Ishikawa (cell line): ENCODE measurements around the gene AIFM2.

Source experiments
- CEBPB ChIP-seq: IDR thresholded peaks from 2 replicates; pipeline ENCODE4 v1.6.1; 2012
- CREB1 ChIP-seq: IDR thresholded peaks from 2 replicates; pipeline ENCODE4 v1.6.1; 2012; ENCODE audit warnings: low read depth
- EGR1 ChIP-seq: IDR thresholded peaks from 2 replicates; pipeline ENCODE4 v1.6.1; 2012
- EP300 ChIP-seq: IDR thresholded peaks from 2 replicates; pipeline ENCODE4 v1.6.1; 2012; ENCODE audit warnings: borderline replicate concordance
- FOXM1 ChIP-seq: IDR thresholded peaks from 2 replicates; pipeline ENCODE4 v1.6.1; 2012; ENCODE audit warnings: low read depth, borderline replicate concordance
- NFIC ChIP-seq: IDR thresholded peaks from 2 replicates; pipeline ENCODE4 v1.6.1; 2012
- RAD21 ChIP-seq: IDR thresholded peaks from 2 replicates; pipeline ENCODE4 v1.6.1; 2012; ENCODE audit warnings: low read depth
- TAF1 ChIP-seq: IDR thresholded peaks from 2 replicates; pipeline ENCODE4 v1.6.1; 2012; ENCODE audit warnings: low read depth, mild to moderate bottlenecking
- TCF12 ChIP-seq: IDR thresholded peaks from 2 replicates; pipeline ENCODE4 v1.6.1; 2012; ENCODE audit warnings: low read depth
- TEAD4 ChIP-seq: IDR thresholded peaks from 2 replicates; pipeline ENCODE4 v1.6.1; 2012
- YY1 ChIP-seq: IDR thresholded peaks from 2 replicates; pipeline ENCODE4 v1.6.1; 2012; ENCODE audit warnings: low read depth
- ZBTB7A ChIP-seq: IDR thresholded peaks from 2 replicates; pipeline ENCODE4 v1.6.1; 2012; ENCODE audit warnings: low read depth
- TF ChIP-seq, protein P1 (sequence below): IDR thresholded peaks from 2 replicates; pipeline ENCODE4 v1.6.1; 2012
- TF ChIP-seq, protein P2 (sequence below): IDR thresholded peaks from 2 replicates; pipeline ENCODE4 v1.6.1; 2012; ENCODE audit warnings: low read depth, mild to moderate bottlenecking
- TF ChIP-seq, protein P3 (sequence below): IDR thresholded peaks from 2 replicates; pipeline ENCODE4 v1.6.1; 2012

AIFM2 gene

DNA sequence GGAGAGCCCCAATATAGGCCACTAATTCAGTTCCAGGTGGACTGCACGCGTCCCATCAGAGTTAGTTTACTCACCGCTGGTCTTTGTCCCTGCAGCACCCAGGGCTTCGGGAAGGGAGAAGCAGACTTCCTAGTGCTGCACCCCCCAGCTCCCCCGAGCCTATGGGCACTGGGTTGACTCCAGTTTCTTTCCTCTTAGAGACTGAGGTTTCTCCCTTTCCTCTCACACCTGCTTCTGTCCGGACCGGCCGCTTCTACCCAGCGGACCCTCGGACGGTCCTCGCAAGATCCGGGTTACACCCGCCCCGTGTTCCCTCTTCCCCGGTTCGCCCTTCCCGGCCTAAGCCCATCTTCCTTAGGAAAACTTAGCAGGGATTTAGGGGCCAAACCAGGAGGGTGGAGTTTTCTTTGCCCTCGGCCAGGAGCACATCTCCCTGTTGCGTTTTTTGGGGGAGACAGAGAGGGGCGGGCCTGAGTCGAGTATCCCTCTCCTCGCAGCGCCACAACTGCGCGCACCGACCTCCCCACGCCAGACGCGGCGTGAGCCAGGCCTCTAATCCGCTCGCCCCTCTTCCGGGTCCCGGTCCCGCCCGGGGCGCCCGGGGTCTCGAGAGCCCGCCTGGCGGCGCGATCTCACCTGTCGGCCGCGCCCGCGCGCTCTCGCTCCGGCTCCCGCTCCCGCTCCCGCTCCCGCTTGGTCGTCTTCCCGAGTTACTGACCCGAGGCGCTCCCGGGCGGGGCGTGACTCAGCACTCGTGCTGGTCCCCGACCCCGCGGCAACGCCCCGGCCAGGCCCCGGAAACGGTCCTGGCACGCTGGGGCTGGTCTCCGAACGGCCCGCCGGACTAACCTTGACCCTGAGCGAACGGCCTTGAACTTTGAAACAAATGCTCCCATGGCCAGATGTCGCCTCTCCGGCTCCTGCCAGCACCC lies at the start of gene AIFM2:
Gene AIFM2, minus strand, starts transcription at position 728 of the 932 bp plus-strand sequence. CDS start 8,741 bp downstream, outside the sequence.
- TF ChIP-seq EGR1 (no peak), TEAD4 (no peak), FOXM1 (no peak; the same call in 1 of the 2 replicates), TCF12 (peak; percentile 58; the same call in 1 of the 2 replicates), CEBPB (no peak), ZBTB7A (peak; percentile 61), YY1 (no peak), NFIC (peak; percentile 21; the same call in 1 of the 2 replicates), EP300 (peak; percentile 64), CREB1 (no peak), RAD21 (no peak), TAF1 (no peak; the same call in 1 of the 2 replicates)
- TF ChIP-seq, protein P1, sequence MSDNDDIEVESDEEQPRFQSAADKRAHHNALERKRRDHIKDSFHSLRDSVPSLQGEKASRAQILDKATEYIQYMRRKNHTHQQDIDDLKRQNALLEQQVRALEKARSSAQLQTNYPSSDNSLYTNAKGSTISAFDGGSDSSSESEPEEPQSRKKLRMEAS, result peak; percentile 73; the same call in 1 of the 2 replicates
- TF ChIP-seq, protein P2, sequence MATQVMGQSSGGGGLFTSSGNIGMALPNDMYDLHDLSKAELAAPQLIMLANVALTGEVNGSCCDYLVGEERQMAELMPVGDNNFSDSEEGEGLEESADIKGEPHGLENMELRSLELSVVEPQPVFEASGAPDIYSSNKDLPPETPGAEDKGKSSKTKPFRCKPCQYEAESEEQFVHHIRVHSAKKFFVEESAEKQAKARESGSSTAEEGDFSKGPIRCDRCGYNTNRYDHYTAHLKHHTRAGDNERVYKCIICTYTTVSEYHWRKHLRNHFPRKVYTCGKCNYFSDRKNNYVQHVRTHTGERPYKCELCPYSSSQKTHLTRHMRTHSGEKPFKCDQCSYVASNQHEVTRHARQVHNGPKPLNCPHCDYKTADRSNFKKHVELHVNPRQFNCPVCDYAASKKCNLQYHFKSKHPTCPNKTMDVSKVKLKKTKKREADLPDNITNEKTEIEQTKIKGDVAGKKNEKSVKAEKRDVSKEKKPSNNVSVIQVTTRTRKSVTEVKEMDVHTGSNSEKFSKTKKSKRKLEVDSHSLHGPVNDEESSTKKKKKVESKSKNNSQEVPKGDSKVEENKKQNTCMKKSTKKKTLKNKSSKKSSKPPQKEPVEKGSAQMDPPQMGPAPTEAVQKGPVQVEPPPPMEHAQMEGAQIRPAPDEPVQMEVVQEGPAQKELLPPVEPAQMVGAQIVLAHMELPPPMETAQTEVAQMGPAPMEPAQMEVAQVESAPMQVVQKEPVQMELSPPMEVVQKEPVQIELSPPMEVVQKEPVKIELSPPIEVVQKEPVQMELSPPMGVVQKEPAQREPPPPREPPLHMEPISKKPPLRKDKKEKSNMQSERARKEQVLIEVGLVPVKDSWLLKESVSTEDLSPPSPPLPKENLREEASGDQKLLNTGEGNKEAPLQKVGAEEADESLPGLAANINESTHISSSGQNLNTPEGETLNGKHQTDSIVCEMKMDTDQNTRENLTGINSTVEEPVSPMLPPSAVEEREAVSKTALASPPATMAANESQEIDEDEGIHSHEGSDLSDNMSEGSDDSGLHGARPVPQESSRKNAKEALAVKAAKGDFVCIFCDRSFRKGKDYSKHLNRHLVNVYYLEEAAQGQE, result no peak
- TF ChIP-seq, protein P3, sequence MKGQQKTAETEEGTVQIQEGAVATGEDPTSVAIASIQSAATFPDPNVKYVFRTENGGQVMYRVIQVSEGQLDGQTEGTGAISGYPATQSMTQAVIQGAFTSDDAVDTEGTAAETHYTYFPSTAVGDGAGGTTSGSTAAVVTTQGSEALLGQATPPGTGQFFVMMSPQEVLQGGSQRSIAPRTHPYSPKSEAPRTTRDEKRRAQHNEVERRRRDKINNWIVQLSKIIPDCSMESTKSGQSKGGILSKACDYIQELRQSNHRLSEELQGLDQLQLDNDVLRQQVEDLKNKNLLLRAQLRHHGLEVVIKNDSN, result no peak

DNA sequence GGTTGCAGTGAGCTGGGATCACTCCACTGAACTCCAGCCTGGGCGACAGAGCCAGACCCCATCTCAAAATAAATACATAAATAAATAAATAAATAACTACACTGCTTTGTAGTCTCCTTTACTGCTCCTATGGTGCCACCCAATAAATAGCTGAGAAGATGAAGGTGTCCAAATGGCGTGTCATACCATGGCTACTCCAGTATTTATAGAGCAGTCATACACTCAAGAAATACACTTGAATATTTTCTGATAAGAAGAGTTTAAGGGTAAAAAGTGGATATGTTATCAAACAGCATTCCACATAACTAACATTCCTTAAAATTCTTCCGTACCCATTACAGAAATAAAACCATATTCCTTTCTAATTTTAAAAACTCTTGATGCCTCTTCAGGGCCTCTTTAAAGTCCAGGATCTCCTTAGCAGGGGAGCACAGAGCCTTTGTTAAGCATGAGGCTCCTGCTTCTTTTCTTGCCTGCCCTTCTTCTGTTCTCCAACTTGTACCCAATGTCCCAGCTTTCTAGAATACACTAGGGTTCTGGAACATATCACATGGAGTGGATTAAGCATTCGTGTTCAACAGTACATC lies 45.6 kb upstream of the AIFM2 start:
- TF ChIP-seq NFIC, result no peak
- no peak for TF ChIP-seq FOXM1
- TF ChIP-seq, protein P3, result no peak
- TF ChIP-seq CEBPB, result no peak
- TF ChIP-seq ZBTB7A, result no peak
- TF ChIP-seq EGR1, result no peak
- no peak for TF ChIP-seq RAD21
- TF ChIP-seq TEAD4, result no peak
- no peak for TF ChIP-seq TAF1
- no peak for TF ChIP-seq CREB1
- no peak for TF ChIP-seq TCF12

DNA sequence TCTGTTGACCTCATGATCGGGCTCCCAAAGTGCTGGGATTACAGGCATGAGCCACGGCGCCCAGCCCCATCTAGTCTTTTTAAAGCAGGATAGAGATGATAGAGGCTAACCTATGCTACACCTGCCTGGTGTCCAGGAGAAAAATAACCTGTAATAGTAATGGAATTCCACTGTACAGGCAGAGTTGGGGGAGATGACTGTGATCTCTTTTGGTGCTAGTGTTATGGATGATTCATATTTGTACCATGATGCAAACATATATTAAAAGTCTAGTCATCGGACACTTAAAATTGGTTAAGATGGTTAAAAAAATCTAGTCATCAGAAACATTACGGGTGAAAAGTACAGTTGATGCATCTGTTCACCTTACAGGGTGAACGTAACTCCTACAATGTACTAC lies 43.8 kb upstream of the AIFM2 start:
- TF ChIP-seq YY1, result no peak
- no peak for TF ChIP-seq FOXM1
- no peak for TF ChIP-seq ZBTB7A
- TF ChIP-seq NFIC, result no peak
- TF ChIP-seq, protein P1, result no peak
- TF ChIP-seq EP300, result no peak
- no peak for TF ChIP-seq TAF1
- TF ChIP-seq RAD21, result no peak
- TF ChIP-seq CREB1, result no peak
- no peak for TF ChIP-seq TCF12
- no peak for TF ChIP-seq TEAD4
- TF ChIP-seq EGR1, result no peak
- TF ChIP-seq, protein P2, result no peak
- TF ChIP-seq, protein P3, result no peak
- TF ChIP-seq CEBPB, result no peak

DNA sequence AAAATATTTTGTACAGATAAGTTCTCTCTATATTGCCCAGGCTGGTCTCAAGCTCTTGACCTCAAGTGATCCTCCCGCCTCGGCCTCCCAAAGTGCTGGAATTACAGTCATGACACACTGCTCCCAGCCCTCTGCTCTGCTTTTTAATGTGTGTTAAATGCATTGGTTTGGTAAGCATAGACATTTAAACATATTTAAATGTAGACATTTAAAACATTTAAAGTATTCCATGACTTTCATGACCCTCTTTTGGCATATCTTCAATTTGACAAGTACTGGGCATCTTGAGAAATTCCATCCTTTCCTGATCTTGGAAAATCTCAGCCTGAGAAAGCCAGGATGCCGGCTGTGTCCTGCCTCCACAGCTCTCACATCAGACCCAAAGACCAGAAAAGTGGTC lies 42.9 kb upstream of the AIFM2 start:
- TF ChIP-seq CREB1 (no peak), TAF1 (no peak), RAD21 (no peak), ZBTB7A (no peak), YY1 (no peak), EGR1 (no peak), FOXM1 (no peak)
- TF ChIP-seq, protein P1, result no peak
- TF ChIP-seq, protein P2, result no peak
